ENCODE measurements around the gene PLAAT3.
"Not testable (repeated sequence)": the region's sequence is repeated elsewhere in the genome, so short reads cannot be mapped to it uniquely, and the experiment has no call there.

PLAAT3 gene

DNA sequence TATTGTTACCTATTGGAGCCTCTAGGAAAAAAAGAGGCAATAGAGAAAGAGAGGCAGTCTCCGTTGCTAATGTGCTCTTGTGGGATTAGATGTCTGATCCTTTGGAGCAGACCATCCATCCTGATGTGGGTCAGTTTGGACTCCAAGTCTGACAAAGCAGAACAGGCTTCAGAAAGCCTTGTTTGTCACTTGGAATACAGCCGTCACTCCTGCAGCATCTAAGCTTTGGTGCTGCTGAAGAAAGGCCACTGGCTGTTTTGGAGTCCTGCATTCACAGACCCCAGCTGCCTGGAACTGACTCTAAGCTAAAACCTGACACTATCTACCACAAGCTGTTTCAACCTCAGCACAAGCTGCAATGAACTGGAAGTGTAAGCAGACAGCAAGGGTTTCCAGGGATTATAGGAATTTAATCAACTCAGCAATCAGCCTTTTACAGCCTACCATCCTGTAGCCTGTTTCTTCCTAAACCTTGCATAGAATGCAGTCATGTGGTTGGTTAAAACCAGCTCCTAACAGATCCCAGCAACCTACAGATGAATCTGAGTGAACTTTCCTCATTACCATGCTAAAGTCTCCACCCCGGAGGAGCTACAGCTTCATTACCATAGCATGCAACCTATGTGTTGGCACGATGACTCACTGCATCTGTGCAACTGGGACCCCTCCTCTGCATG lies 81.3 kb downstream of the PLAAT3 start (continued):
- TF ChIP-seq, protein P1, sequence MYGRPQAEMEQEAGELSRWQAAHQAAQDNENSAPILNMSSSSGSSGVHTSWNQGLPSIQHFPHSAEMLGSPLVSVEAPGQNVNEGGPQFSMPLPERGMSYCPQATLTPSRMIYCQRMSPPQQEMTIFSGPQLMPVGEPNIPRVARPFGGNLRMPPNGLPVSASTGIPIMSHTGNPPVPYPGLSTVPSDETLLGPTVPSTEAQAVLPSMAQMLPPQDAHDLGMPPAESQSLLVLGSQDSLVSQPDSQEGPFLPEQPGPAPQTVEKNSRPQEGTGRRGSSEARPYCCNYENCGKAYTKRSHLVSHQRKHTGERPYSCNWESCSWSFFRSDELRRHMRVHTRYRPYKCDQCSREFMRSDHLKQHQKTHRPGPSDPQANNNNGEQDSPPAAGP (tag by site-specific recombination; IDR thresholded peaks at IDR 0.05) = no peak
- TF ChIP-seq ZNF169 (tag by site-specific recombination; IDR thresholded peaks at IDR 0.05) (no peak), WT1 (tag by site-specific recombination; IDR thresholded peaks at IDR 0.05) (no peak), ZFP41 (tag by site-specific recombination; IDR thresholded peaks at IDR 0.05; ENCODE audit: borderline replicate concordance) (no peak)

DNA sequence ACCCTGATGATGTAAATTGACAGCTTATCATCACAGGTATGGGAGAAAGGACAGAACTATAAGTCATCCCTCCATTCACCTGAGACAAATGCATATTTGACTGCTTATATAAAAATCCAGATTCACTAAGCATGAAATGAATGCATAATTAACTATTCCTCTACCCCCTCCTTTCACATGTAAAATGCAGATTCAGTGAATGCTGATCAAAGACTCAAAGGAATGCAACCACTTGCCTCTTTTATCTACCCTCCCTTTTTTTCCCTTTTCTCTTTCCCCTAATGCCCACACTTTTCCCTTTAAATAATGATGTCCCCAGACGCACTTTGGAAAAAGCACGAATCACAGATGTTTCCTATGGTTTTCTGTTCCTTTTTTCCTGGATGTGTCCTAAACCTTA lies 82.1 kb downstream of the PLAAT3 start:
- ChIA-PET POLR2A (no interaction called here), CTCF (interaction anchor here (0.6 to 2.4 kb wide), 2 partner anchors 52 to 107 kb away, joined by 4 to 9 read pairs; no protein-coding TSS in a partner anchor)
- Histone ChIP-seq H3K4me1 (ENCODE audit: control insufficient read depth, insufficient read depth, low read length) (no peaks in the 10 kb centered on the region), H3K36me3 (ENCODE audit: control insufficient read depth in 2 of 2, insufficient read depth in 1 of 2, low read length in 2 of 2) (no peaks in the 10 kb centered on the region), H3K27ac (ENCODE audit: extremely low read depth, low read depth, low read length) (no peak overlapping the region), H3K9me3 (ENCODE audit: control insufficient read depth, insufficient read depth, low read depth, low read length) (no peaks in the 10 kb centered on the region), H3K4me3 (ENCODE audit: low read depth, low read length) (no peak overlapping the region)
- no peak for TF ChIP-seq SCRT1 (tag by site-specific recombination; IDR thresholded peaks at IDR 0.05; ENCODE audit: borderline replicate concordance)
- no peak for TF ChIP-seq ZFP37 (tag by site-specific recombination; IDR thresholded peaks at IDR 0.05)
- no peak for TF ChIP-seq ZNF560 (tag by site-specific recombination; IDR thresholded peaks at IDR 0.05; ENCODE audit: borderline replicate concordance)
- TF ChIP-seq, protein P2, sequence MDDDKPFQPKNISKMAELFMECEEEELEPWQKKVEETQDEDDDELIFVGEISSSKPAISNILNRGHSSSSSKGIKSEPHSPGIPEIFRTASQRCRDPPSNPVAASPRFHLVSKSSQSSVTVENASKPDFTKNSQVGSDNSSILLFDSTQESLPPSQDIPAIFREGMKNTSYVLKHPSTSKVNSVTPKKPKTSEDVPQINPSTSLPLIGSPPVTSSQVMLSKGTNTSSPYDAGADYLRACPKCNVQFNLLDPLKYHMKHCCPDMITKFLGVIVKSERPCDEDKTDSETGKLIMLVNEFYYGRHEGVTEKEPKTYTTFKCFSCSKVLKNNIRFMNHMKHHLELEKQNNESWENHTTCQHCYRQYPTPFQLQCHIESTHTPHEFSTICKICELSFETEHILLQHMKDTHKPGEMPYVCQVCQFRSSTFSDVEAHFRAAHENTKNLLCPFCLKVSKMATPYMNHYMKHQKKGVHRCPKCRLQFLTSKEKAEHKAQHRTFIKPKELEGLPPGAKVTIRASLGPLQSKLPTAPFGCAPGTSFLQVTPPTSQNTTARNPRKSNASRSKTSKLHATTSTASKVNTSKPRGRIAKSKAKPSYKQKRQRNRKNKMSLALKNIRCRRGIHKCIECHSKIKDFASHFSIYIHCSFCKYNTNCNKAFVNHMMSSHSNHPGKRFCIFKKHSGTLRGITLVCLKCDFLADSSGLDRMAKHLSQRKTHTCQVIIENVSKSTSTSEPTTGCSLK (tag by site-specific recombination; IDR thresholded peaks at IDR 0.05) = no peak
- TF ChIP-seq SALL2 (tag by site-specific recombination; IDR thresholded peaks at IDR 0.05; ENCODE audit: borderline replicate concordance) = no peak
- TF ChIP-seq, protein P3, sequence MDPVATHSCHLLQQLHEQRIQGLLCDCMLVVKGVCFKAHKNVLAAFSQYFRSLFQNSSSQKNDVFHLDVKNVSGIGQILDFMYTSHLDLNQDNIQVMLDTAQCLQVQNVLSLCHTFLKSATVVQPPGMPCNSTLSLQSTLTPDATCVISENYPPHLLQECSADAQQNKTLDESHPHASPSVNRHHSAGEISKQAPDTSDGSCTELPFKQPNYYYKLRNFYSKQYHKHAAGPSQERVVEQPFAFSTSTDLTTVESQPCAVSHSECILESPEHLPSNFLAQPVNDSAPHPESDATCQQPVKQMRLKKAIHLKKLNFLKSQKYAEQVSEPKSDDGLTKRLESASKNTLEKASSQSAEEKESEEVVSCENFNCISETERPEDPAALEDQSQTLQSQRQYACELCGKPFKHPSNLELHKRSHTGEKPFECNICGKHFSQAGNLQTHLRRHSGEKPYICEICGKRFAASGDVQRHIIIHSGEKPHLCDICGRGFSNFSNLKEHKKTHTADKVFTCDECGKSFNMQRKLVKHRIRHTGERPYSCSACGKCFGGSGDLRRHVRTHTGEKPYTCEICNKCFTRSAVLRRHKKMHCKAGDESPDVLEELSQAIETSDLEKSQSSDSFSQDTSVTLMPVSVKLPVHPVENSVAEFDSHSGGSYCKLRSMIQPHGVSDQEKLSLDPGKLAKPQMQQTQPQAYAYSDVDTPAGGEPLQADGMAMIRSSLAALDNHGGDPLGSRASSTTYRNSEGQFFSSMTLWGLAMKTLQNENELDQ (tag by site-specific recombination; IDR thresholded peaks at IDR 0.05; ENCODE audit: low read depth) = no peak
- TF ChIP-seq ZNF292 (tag by site-specific recombination; IDR thresholded peaks at IDR 0.05; ENCODE audit: borderline replicate concordance, low read depth) = no peak
- TF ChIP-seq ZNF777 (tag by site-specific recombination; IDR thresholded peaks at IDR 0.05; ENCODE audit: borderline replicate concordance) = no peak
- TF ChIP-seq, protein P4, sequence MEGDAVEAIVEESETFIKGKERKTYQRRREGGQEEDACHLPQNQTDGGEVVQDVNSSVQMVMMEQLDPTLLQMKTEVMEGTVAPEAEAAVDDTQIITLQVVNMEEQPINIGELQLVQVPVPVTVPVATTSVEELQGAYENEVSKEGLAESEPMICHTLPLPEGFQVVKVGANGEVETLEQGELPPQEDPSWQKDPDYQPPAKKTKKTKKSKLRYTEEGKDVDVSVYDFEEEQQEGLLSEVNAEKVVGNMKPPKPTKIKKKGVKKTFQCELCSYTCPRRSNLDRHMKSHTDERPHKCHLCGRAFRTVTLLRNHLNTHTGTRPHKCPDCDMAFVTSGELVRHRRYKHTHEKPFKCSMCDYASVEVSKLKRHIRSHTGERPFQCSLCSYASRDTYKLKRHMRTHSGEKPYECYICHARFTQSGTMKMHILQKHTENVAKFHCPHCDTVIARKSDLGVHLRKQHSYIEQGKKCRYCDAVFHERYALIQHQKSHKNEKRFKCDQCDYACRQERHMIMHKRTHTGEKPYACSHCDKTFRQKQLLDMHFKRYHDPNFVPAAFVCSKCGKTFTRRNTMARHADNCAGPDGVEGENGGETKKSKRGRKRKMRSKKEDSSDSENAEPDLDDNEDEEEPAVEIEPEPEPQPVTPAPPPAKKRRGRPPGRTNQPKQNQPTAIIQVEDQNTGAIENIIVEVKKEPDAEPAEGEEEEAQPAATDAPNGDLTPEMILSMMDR (tag by site-specific recombination; IDR thresholded peaks at IDR 0.05) = no peak
- no peak for TF ChIP-seq GLI4 (tag by site-specific recombination; IDR thresholded peaks at IDR 0.05)

DNA sequence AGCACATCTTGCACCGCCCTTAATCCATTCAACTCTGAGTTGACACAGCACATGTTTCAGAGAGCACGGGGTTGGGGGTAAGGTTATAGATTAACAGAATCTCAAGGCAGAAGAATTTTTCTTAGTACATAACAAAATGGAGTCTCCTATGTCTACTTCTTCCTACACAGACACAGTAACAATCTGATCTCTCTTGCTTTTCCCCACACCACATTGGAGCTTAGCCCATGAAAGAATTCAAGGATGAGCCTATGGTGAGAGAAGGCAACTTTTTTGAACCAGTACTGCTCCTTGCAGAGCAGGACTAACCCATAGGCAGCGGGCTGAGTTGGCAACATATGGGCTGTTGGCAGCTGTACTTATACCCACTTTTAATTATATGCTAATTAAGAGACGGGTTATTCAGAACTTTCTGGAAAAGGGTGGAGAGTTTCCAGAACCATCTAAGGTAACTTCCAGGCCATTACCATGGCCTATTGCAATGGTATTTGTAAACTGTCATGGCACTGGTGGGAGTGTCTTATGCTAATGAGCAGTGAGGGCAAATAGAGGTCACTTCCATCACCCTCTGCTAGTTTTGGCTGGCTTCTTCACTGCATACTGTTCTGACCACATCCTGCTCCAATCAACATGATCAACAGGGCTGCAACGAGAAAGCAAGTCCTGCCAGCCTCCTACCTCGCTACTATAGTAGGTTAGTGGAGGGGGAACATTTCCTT lies 83.0 kb downstream of the PLAAT3 start:
- H3K9me3 ChIP-seq (ENCODE audit: control insufficient read depth, insufficient read depth, low read depth, low read length); H3K4me3 ChIP-seq (ENCODE audit: low read depth, low read length); H3K27ac ChIP-seq (ENCODE audit: extremely low read depth, low read depth, low read length); POLR2A ChIA-PET; H3K4me1 ChIP-seq (ENCODE audit: control insufficient read depth, insufficient read depth, low read length); CTCF ChIA-PET; H3K36me3 ChIP-seq (ENCODE audit: control insufficient read depth in 2 of 2, insufficient read depth in 1 of 2, low read length in 2 of 2): not testable (repeated sequence)
